GM18873 (cell line): ENCODE measurements around the gene TAGAP.
"Not testable (repeated sequence)": the region's sequence is repeated elsewhere in the genome, so short reads cannot be mapped to it uniquely, and the experiment has no call there.

ENCODE experiments used
- ATAC-seq: cut with Tn5 transposase; IDR thresholded peaks from one replicate; pipeline ENCODE4 v1.9.1; 2021; ENCODE audit warnings: mild to moderate bottlenecking, moderate library complexity, moderate number of reproducible peaks; ENCODE audit not compliant: unreplicated experiment, low FRiP score

The TAGAP gene

DNA sequence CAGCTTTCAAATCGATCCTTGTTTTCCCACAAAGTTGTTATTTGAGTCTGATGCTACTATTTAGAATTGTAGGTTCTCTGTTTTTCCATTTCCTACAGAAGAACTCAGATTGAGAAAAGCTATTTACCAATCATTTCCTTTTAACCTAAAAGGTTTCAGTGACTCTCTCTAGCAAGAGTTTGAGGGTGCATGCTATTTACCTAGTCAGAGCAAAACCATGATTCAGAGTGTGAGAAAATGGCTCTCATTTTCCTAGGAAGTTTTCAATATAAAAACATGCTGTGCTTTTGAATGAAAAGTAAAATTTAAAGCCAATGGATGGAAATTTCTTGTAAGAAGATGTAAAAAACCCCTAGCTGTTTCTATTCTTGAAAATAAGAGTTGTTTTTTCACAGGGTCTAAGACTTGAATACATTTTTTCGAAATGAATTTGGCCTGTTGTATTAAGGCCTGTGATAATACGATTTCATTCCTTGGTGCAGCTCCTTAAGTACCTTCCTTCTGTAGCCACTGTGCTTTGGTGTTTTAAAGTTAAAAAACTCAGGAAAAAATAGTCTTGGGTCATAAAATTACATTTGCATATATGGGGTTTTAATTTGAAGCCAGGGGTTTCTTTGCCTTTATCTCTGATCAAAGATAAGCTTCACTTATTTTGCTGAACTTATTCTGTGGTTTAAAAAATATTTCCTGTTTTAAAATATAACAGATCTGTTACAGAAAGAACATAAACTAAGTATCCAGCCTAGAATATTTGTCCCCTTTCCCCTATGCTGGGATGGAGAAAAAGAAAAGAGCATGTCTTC is 26.8 kb downstream of the TAGAP start:
- no peak for ATAC-seq

DNA sequence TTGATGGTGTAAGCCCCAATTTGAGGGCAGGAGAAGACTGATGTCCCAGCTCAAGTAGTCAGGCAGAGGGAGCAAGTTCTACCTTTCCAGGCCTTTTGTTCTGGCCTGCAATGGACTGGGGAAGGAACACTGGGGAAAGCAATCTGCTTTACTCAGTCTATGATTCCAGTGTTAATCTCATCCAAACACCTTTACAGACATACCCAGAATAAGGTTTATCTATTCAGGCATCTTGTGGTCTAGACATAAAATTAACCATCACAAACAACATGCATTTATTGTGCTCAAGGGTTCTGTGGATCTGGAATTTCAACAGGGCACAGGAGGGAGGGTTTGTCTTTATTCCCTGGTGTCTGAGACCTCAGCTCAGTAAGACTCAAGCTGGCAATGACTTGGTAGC is 30.4 kb downstream of the TAGAP start:
- ATAC-seq: no peak

DNA sequence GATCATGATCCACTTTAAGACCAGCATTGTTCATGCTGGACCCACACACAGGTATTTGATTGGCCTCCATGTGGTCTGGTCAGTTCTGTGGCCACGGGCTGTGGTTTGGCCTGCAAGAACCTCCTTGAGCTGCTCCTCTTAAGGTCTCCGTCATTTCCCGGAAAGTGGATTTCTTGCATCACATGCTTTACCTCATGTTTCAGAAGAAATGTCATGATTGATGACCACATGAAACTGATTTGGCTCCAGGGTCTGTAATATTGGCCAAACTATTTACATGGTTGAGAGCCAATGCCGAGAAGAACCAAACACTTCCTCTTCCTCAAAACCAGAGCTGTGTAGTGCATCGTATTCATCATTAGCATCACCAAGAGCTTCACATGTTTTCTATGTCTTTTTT is 31.6 kb downstream of the TAGAP start:
- no peak for ATAC-seq

DNA sequence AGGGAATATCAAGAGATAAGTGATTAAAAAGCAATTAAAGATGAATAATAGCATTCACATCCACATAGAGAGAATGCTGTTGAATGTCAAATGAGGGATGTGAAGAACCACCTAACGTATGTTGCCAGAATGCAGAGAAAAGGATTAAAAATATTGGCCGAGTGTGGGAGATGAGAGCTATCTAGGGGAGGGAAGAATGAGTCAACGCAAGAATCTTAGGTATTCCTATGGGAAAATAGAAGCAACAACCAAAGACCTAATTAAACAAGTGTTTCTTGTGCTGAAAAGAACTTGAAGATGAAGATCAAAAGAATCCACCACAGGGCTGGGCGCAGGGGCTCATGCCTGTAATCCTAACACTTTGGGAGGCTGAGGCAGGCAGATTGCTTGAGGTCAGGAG is 32.6 kb downstream of the TAGAP start:
- ATAC-seq: no peak

DNA sequence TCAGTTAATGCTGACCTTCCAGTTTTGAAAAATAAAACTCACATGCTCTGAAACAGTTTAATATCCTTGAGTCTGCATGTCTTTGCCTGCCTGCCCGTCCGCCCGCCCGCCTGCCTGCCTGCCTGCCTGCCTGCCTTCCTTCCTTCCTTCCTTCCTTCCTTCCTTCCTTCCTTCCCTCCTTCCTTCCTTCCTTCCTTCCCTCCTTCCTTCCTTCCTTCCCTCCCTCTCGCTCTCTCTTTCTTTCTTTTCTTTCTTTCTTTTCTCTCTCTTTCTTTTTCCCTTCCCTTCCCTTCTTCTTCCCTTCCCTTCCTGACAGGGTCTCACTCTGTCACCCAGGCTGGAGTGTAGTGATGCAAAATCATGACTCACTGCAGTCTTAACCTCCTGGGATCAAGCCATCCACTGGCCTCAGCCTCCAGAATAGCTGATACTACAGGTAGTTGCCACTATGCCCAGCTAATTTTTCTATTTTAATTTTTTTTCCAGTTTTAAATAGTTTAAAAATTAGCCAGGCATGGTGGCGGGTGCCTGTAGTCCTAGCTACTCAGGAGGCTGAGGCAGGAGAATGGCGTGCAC is 34.7 kb downstream of the TAGAP start:
- not testable (repeated sequence) for ATAC-seq

DNA sequence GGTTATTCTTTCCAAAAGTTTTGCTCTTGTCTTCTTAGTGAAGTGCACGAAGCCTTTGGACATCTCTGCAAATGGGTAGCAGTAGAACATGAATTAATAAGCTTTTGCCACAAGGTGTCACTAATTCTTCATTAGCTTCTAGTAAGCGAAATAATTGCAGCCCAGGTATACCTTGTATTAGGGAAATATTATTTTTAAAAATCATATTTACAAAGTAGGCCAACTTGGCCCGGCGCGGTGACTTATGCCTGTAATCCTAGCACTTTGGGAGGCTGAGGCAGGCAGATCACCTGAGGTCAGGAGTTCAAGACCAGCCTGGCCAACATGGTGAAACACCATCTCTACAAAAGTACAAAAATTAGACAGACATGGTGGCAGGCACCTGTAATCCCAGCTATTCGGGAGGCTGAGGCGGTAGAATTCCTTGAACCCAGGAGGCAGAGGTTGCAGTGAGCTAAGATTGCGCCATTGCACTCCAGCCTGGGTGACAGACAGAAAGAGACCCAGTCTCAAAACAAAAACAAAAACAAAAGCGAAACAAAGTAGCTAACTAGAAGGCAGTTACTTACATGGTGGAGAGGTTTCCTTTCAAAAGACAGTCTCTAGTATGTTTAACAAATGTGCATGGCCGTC is 36.0 kb downstream of the TAGAP start:
- ATAC-seq: peak; percentile 52

DNA sequence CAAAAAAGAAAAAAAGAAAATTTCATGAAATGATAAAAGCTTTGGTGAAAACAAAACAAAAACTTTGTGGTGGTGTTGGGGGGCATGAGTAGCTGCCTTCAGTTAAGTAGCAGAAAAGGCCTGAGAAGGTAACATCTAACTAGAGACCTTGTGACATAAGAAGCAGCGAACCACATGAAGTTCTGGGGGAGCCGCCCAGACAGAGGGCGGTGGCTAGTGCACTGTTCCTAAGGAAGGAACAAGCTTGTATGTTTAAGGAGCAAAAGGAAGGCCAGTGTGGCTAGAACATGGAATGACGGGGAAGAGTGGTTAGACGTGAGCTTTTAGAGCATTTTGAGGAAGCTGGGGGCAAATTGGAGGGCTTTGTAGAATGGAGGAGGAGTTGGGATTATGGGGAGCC is 37.3 kb downstream of the TAGAP start:
- ATAC-seq: no peak

DNA sequence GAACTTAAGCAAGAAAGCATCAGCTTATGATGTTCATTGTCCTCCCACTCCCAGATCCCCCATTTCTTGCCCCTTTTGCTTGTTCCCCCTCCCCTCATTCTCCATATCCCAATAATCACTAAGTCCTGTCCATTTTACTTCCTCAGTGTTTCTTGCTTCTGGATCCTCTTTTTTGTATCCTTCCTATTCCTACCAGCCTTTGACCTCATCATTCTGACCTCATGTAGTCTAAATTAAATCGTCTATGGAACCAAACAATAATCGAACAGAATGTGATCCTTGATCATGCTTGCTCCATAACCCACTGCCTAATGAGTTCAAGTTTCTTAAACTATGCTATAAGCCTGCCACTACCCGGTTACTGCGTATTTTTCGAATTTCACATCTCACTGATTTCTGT is 39.4 kb downstream of the TAGAP start:
- ATAC-seq: no peak

DNA sequence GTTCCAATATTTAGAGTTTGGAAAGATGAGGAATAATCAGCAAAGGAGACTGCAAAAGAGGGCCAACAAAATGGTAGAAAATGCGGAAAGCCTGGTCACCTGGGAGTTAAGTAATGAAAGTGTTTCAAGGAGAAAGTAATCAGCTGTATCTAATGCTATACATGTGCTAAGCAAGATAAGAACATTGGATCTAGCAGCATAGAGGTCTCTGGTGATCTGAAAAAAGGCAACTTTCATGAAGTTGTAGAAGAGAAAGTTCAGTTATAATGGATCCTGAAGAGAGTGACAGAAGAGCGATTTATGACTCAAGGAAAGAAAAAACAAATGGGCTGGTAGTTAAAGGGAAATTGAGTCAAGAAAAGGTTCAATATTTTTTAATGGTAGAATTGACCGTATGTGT is 40.2 kb downstream of the TAGAP start:
- ATAC-seq: no peak

DNA sequence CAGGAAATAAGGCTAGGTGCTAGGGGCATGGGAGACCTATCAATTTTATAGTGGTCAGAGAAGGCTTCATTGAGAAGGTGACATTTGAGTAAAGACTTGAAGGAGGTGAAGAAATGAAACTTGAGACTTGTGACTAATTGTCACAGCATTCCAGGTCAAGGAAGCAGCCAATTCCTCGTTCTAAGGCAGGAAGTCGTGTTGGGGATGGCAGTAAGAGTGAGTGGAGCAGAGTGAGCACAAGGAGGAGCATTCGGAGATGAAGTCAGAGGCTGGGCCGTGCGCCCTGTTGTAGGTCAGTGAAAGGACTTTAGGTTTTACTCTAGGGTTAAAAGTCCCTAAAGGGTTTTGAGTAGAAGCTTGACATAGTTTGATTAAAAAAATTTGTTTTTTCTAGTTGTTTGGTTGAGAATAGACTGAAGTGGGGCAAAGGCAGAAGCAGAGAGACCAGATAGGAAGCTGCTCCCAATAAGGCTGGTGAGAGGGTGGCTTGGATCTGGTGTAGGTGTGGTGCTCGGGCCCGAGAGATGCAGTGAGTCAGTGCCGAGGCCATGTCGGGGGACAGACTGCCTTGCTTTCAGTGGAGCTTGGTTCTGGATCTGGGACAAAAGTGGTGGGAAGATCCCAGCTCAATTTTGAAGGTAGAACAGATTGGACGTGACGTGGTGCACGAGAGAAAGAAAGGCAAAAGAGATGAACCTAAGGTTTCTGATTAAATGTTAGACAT is 42.2 kb downstream of the TAGAP start:
- ATAC-seq: no peak

DNA sequence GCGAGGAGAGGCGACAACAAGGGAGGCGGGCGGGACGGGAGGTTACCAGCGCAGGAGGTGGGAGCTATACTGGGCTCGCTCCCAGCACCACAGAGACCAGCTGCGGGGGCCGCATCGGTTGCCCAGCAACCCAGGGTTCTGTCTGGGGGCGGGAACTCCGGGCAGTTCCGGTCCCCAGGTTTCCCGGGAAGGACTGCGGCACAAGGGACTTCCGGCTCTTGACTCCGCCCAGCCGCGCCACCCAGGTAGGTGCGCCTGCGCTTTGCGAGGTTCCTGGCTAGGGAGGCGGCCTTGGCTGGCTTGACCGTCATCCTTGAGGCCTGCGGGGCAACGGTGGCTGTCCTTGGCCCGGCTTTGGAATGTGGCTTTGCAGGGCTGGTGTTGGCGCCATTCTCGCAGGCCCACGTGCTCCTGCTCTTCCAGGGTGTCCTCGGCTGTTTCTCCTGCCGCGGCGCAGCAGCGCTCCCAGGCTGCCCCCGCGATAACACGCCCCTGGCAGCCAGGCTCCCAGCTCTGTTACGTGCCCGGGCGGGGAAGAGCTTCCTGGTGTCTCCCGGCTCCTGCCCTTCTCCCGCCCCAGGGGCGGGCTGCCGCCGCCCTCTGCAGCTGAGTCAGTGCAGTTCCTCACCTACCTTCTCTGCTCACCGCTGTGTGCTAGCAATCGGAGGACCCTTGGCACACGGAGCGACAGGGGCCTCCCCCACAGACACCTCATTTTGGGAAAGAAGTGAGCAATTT is 45.0 kb downstream of the TAGAP start, which contains the start of gene RSPH3:
Gene RSPH3 (minus strand): TSS at position 537 of the 738 bp plus-strand sequence. CDS start 652 bp downstream, outside the sequence.
- peak; percentile 92 for ATAC-seq

DNA sequence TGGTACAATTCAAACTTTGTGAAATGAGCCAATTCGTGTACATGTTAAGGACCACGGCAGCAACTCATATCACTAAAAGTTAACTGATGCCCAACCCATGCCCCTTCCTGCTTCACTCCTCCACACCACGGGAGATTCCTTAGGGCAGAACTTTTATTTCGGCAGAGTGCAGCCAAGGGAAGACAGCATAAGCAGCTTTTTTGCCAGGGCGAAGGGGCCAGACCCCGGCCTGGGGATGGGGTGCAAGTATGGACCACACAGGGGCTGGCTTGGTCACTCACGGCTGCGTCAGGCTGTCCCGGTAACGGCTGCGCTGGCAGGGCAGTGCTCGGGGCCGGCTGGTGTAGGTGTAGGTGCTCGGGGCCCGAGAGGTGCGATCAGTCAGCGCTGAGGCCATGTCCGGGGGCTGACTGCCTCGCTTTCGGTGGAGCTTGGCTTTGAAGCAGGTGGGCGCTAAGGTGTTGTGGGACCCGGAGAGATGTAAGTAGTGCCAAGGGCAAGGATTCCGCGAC is 45.6 kb downstream of the TAGAP start:
- peak; percentile 11 for ATAC-seq

DNA sequence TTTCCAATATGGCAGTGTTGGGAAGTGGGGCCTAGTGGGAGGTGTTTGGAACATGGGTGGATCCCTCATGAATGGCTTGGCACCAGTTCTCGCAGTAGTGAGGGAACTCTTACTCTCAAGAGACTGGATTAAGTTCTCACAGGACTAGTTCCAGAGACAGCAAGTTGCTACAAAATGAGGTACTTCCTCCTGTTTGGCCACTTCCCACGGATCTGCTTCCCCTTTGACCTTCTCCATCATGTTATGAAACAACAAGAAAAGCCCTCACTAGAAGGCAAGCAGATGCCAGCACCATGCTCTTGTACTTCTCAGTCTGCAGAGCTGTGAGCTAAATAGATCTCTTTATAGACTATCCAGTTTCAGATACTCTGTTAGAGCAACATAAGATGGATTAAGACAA is 47.9 kb downstream of the TAGAP start:
- no peak for ATAC-seq

DNA sequence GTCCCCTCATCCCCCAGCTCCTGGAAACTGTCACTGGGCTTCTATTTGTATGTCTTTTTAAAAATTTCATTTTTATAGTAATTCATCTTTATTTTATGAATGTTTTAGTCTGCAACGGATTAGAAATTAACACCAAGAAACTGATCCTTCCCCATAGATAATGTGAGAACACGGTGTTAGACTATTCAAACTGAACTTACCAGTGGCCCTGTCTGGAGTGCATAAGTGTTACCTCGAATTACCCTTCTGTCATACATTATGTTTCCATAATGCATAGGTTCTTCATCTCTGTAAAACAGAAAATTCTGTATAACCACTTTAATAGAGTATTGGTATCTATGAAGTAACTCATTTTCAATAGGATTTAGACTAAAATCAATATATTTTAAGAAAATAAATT is 51.2 kb downstream of the TAGAP start:
- no peak for ATAC-seq

DNA sequence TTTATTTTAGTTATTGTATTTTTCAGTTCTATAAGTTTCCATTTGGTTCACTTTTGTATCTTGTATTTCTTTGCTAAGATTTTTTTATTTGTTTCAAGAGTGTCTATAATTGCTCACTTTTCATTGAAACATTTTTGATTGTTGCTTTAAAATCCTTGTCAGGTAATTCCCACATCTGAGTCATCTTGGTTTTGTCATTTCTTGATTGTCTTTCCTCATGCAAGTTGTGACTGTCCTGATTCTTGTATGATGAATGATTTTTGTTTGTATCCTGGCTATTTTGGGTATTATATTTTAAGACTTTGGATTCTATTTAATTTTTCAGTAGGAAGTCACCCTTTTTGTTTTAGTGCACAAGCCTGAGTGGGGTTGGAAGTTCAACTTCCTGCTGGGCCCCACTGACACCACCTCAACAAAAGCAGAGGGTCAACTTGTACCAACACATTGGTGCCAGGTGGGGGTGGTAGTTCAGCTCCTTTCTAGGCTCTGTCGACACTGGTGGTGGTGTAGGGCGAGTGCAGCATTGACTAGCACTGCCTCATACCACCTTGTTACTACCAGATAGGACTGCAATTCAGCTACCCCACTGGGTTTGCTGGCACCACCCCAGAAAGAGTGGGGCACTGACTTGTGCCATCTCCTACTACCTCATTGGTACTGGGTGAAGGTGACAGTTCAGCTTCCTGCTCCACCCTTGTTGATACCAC is 53.6 kb downstream of the TAGAP start:
- ATAC-seq: no peak

DNA sequence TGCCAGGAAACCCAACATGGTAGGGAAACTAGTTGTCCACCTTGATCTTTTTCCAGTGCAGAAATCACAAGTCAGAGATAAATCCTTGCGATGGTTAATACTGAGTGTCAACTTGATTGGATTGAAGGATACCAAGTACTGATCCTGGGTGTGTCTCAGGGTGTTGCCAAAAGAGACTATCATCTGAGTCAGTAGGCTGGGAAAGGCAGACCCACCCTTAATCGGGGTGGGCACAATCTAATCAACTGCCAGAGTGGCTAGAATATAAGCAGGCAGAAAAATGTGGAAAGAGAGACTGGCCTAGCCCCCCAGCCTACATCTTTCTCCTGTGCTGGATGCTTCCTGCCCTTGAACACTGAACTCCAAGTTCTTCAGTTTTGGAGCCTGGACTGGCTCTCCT is 55.1 kb downstream of the TAGAP start:
- ATAC-seq: not testable (repeated sequence)

DNA sequence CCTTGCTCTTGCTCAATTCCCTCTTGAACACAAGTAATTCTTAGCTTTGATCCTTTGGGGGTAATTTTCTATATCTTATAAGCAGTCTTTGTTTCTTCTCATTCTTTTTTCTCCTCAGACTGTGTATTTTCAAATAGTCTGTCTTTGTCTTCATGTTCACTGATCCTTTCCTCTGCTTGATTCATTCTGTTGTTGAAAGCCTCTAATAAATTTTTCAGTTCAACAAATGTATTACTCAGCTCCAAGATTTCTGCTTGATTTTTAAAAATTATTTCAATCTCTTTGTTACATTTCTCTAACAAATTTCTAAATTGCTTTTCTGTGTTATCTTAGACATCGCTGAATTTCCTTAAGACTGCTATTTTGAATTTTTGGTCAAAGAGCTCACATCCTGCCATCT is 56.3 kb downstream of the TAGAP start:
- ATAC-seq: no peak

DNA sequence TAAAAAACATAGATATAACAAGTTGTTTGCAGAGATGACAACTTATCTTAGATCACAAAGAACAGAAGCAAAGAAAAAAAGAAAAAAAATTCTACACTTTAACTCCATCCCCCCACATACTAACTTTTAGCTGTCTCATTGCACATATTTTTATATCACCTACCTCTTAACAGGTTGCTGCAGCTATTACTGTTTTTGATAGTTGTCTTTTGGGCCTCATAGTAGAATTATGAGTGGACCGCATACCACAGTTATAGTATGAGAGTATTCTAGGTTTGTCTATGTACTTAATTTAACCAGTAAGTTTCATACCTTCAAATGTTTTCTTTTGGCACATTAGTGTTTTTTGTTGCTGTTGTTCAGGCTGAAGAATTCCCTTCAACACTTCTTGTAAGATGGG is 57.1 kb downstream of the TAGAP start:
- no peak for ATAC-seq
